Chondrocyte (in vitro differentiated cells): ENCODE data around the gene AIRE. TPM values are rescaled to one million over a fixed set of nuclear protein-coding genes. Genes with fewer than 3 reads are reported as not detected.

ENCODE experiments used
- DNase-seq: peaks from one replicate; pipeline ENCODE4 v3.0.0; 2021; ENCODE audit warnings: mixed read lengths, low spot score
- H3K27ac Mint-ChIP-seq: one replicate; pipeline ENCODE4 v1.8.0; 2021; ENCODE audit warnings: mild to moderate bottlenecking, moderate library complexity, mixed read lengths; ENCODE audit not compliant: unreplicated experiment
- H3K27me3 Mint-ChIP-seq: 2 replicates; pipeline ENCODE4 v1.8.0; 2021; ENCODE audit warnings: low read depth, mixed read lengths
- H3K36me3 Mint-ChIP-seq: 2 replicates; pipeline ENCODE4 v1.8.0; 2021; ENCODE audit warnings: low read depth, mixed read lengths
- H3K4me1 Mint-ChIP-seq: 2 replicates; pipeline ENCODE4 v1.8.0; 2021; ENCODE audit warnings: low read depth, mild to moderate bottlenecking, mixed read lengths
- H3K4me3 Mint-ChIP-seq: one replicate; pipeline ENCODE4 v1.8.0; 2021; ENCODE audit warnings: mild to moderate bottlenecking, moderate library complexity, mixed read lengths; ENCODE audit not compliant: unreplicated experiment
- H3K9me3 Mint-ChIP-seq: 2 replicates; pipeline ENCODE4 v1.8.0; 2021; ENCODE audit warnings: low read depth, mixed read lengths
- total RNA-seq: library from RNA; stranded (reverse); gene quantifications from 3 replicates; pipeline ENCODE4 v1.2.1, GENCODE V29; 2021
- TF ChIP-seq, protein P1 (sequence below): fragments of 200-600 bp; sonication (generic); IDR thresholded peaks from 2 replicates; pipeline ENCODE4 v1.5.0; 2021; ENCODE audit warnings: antibody characterized with exemption, mild to moderate bottlenecking, moderate library complexity

AIRE gene
- total RNA-seq, 1 donor from 2014 or later = not detected

DNA sequence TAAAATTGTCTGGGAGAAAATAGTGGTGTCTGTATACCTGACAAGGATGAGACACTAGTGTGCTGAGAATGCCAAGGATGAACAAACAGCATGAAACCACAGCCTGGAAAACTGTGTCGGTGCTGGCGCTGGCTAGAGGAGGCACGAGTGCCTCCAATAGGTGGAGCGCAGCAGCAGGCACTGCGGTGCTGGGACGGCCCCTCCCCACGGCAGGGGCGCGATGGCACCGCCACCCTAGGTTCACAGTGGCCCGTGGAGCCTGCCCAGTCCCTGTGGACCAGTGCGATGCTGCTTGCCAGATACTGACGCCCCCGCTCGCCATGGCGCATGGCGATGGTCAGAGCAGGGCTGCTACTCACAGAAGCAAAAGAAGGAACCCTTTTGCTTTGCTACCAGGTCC, 46.7 kb downstream of the AIRE start:
- H3K4me3 Mint-ChIP-seq = no peak overlapping the region
- TF ChIP-seq, protein P1, sequence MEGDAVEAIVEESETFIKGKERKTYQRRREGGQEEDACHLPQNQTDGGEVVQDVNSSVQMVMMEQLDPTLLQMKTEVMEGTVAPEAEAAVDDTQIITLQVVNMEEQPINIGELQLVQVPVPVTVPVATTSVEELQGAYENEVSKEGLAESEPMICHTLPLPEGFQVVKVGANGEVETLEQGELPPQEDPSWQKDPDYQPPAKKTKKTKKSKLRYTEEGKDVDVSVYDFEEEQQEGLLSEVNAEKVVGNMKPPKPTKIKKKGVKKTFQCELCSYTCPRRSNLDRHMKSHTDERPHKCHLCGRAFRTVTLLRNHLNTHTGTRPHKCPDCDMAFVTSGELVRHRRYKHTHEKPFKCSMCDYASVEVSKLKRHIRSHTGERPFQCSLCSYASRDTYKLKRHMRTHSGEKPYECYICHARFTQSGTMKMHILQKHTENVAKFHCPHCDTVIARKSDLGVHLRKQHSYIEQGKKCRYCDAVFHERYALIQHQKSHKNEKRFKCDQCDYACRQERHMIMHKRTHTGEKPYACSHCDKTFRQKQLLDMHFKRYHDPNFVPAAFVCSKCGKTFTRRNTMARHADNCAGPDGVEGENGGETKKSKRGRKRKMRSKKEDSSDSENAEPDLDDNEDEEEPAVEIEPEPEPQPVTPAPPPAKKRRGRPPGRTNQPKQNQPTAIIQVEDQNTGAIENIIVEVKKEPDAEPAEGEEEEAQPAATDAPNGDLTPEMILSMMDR = no peak
- H3K27me3 Mint-ChIP-seq = no peaks in the 10 kb centered on the region
- no peaks in the 10 kb centered on the region for H3K36me3 Mint-ChIP-seq
- DNase-seq = no peak
- H3K4me1 Mint-ChIP-seq = peaks cover 5% of the 10 kb centered on the region
- H3K27ac Mint-ChIP-seq = no peak overlapping the region
- no peaks in the 10 kb centered on the region for H3K9me3 Mint-ChIP-seq

DNA sequence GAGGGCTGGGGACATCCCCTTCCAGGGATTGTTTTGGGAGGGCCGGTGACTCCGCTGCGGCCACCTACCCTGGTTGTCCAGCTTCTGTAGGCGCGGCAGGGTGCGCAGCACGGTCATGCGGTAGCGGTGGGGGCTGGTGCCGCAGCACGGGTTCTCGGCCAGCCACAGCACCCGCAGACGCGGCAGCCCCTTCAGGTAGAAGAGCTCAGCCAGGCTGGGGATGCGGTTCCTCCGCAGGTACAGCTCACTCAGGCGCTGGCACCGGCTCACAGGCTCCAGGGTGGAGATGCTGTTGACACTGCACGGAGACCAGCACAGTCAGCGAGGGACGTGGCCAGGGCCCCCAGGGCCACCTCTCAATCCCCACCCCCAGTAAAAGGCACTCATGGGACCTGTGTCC, 47.3 kb downstream of the AIRE start:
- H3K27ac Mint-ChIP-seq = no peak overlapping the region
- H3K36me3 Mint-ChIP-seq = no peaks in the 10 kb centered on the region
- H3K4me3 Mint-ChIP-seq = no peak overlapping the region
- H3K9me3 Mint-ChIP-seq = no peaks in the 10 kb centered on the region
- H3K27me3 Mint-ChIP-seq = no peaks in the 10 kb centered on the region
- DNase-seq = no peak
- H3K4me1 Mint-ChIP-seq = peaks cover 10% of the 10 kb centered on the region
- TF ChIP-seq, protein P1 = no peak

DNA sequence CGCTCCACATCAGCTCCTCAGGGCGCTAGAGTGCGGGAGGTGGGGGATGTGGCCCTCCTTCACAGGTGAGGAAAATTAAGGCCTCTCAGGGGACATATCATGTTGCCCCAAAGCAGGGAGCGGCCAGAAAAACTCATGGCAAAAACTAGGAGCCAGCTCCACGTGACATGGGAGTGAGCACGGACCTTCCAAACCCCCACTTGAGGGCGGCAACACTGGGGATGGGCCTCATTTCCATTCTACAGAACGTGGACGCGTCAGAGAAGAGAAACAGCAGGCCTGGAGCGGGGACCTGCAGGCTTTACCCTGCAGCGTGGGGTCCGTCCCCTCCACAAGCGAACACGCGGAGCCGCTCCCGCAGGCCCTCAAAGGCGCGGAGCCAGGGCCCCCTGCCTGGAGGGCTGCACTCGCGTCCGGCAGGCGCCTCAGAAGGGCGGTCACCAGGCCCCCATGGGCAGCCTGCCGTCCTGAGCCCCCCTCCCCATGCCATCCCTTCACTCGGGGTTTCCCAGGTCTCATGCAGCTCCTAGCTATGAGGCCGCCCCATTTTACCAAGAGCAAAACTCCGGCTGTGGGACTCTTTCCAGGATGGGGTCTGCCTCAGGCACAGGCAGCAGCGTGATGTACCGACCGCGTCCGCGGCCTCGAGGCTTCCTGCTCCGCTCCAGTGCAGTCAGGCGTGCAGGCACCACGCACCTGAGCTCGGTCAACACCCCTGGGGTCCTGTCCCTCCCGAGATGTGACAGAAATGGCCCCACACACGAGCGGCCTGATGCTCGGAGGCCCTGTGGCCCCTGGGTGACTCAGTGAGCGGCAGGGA, 48.0 kb downstream of the AIRE start:
- Mint-ChIP-seq H3K9me3 (no peaks in the 10 kb centered on the region), H3K36me3 (no peaks in the 10 kb centered on the region), H3K4me3 (no peak overlapping the region), H3K27ac (no peak overlapping the region), H3K27me3 (no peaks in the 10 kb centered on the region), H3K4me1 (peaks cover 15% of the 10 kb centered on the region)
- no peak for DNase-seq
- TF ChIP-seq, protein P1 = no peak

DNA sequence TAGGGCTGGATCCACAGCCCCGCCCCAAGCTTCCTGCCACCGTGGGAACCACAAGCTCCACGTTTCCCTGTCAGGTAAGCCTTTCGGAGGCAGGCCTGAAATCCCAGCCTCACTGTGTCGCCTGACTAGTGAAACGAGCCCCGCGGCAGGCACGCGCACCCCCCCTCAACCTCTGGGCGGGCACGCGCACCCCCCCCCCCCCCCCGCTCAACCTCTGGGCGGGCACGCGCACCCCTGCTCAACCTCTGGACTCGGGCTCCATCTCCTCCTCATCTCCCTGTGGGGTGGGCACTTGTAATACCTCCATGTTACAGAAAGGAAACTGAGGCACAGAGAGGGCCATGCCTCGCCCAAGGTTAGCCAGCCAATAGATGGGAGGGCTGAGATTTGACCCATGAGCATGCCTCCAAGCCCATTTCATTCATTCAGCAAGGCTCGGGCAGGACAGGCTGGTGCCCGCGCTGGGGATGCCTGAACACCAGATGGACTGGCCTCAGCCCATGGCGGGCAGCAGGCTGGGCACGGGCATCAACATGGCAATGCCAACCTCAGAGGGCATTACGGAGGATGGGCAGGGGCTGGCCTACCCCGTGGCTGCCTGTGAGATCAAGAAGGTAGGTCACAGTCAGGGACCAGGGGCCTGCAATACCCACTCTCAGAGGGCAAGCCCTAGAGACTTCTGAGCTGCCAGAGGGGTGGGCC, 48.8 kb downstream of the AIRE start:
- H3K27ac Mint-ChIP-seq = no peak overlapping the region
- no peak overlapping the region for H3K4me3 Mint-ChIP-seq
- no peaks in the 10 kb centered on the region for H3K36me3 Mint-ChIP-seq
- H3K9me3 Mint-ChIP-seq = no peaks in the 10 kb centered on the region
- no peaks in the 10 kb centered on the region for H3K27me3 Mint-ChIP-seq
- peaks cover 16% of the 10 kb centered on the region for H3K4me1 Mint-ChIP-seq
- TF ChIP-seq, protein P1 = no peak
- DNase-seq = no peak

DNA sequence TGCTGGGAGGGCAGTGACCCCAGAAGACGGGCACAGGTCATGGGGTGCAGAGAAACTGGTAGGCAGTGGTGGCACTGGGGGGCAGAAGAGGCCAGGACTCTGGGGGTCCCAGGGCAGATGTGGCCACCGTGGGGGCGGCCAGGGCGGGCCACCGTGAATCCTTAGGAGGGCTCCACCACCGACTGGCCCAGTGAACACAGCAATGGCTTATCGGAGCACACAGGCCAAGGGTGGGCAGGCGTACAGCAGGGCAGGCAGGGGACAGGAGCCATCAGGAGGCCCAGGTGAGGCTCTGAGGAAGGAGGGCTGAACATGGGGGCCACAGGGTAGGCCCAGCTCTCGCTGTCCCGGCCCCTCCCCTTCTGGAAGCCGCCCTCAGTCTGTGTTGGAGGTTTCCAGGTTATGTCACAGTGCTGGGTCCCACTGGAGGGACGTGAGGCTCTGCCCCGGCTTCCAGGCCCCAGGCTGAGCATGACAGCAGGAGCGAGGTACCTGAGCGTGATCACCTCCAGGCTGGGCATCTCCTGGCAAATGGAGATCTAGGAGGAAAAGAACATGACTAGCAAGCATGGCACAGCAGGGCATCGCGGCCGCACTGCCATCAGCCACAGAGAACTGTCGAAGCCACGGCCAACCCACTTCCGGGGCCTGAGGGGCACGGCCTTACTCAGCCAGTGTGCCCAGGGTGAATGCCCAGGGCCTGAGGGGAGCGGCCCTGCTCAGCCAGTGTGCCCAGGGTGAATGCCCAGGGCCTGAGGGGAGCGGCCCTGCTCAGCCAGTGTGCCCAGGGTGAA, 49.8 kb downstream of the AIRE start:
- Mint-ChIP-seq H3K27ac (no peak overlapping the region), H3K36me3 (no peaks in the 10 kb centered on the region), H3K27me3 (no peaks in the 10 kb centered on the region), H3K9me3 (no peaks in the 10 kb centered on the region), H3K4me1 (peaks cover 24% of the 10 kb centered on the region), H3K4me3 (no peak overlapping the region)
- TF ChIP-seq, protein P1 = no peak
- no peak for DNase-seq
